ENCODE results near the gene SLC35E3. TPM values are rescaled to one million over a fixed set of nuclear protein-coding genes. Genes with fewer than 3 reads are reported as not detected.

The SLC35E3 gene
- total RNA-seq (2022; extraction: Qiagen RNA extraction; ENCODE audit: low read depth) = 5.7 to 17.1 TPM (median 13.2 TPM) in 5 replicates

DNA sequence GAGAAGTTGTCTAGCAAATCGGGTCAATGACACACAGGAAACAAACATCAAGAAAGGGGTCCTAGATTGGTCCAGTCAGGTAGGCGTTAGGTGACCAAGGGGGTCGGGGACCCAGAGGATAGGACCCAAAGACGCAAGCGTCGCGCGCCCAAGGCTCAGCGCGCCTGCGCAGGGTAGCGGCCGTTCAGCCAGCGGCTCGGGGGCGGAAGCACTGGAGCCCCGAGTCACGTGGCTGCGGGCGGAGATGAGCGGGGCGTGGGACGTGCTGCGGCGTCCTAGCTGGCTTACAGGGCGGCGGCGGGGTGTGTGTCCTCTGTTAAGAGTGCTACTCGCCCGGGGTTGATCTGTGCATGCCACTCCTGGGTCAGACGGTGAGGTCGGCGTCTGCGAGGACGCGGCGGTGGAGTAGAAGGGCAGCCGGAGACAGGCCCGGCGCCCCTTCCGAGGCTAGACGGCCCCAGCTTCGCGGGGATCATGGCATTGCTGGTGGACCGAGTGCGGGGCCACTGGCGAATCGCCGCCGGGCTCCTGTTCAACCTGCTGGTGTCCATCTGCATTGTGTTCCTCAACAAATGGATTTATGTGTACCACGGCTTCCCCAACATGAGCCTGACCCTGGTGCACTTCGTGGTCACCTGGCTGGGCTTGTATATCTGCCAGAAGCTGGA, at the start of gene SLC35E3:
Gene SLC35E3 (plus strand): TSS at position 273 of the 668 bp plus-strand sequence. CDS start 202 bp downstream, at position 475.

DNA sequence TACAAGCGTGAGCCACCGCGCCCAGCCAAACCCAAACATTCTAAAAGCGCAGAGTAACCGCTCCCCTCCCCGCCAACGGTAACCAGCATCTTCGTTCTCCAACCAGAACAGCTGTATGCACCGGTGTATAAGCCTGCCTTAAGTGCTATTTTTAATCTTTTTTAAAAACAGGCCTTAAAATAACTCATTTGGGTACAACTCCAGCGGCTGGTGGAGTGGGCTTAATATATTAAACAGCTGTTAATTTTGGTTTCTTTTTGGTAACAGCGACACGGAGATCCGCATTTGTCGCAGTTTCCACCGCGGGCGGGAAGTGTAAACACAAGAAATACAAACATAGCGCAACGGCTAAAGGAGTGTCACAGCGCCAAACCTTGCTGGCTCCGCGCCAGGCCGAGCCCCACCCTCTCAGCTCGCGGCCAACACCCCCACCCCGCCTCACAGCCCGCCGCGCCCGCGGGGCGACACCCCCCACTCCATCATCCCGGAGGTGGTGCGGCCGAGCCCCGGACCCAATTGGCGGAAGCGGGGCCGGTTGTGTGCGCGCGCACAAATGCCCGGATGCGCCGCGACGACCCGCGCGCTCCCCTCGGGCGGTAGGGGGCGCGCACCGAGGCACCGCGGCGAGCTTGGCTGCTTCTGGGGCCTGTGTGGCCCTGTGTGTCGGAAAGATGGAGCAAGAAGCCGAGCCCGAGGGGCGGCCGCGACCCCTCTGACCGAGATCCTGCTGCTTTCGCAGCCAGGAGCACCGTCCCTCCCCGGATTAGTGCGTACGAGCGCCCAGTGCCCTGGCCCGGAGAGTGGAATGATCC, 61.8 kb downstream of the SLC35E3 start, which contains the start of gene MDM2:
Gene MDM2 (plus strand): TSS at position 602 of the 812 bp plus-strand sequence. CDS start 301 bp downstream, outside the sequence.

Other genes with a start within 250 kb of the SLC35E3 start
- gene RAP1B, start 135.3 kb upstream of the SLC35E3 start, total RNA-seq (2022; extraction: Qiagen RNA extraction; ENCODE audit: low read depth) = 170 to 231 TPM (median 176 TPM) in 5 replicates
- gene NUP107, start 59.2 kb upstream of the SLC35E3 start, total RNA-seq (2022; extraction: Qiagen RNA extraction; ENCODE audit: low read depth) = 58.8 to 80.5 TPM (median 70.6 TPM) in 5 replicates
- 43.5 to 73.2 TPM (median 52.7 TPM) in 5 replicates for gene MDM2, start 62.0 kb downstream of the SLC35E3 start, total RNA-seq (2022; extraction: Qiagen RNA extraction; ENCODE audit: low read depth)
- gene CPM, start 187.0 kb downstream of the SLC35E3 start, total RNA-seq (2022; extraction: Qiagen RNA extraction; ENCODE audit: low read depth) = 6.5 to 9.3 TPM (median 7.9 TPM) in 5 replicates

Measured in A549 treated with CpdA at 1 μM for 4 hours (cell line).